HG02981 (cell line): Measurements from ENCODE around the gene MBOAT2.
A peak's percentile ranks its signal among the peaks of the same experiment; 100 is the strongest.

Experiments used
- ATAC-seq: cut with Tn5 transposase; IDR thresholded peaks from one replicate; pipeline ENCODE4 v1.9.1; 2021; ENCODE audit warnings: mild to moderate bottlenecking, moderate library complexity; ENCODE audit not compliant: unreplicated experiment

Gene MBOAT2

GRCh38 chr2:8862230-8862629 lies 141.3 kb downstream of the MBOAT2 start:
- no peak for ATAC-seq

- ATAC-seq: no peak
Measured at GRCh38 chr2:8861797-8862196, 141.7 kb downstream of the MBOAT2 start.

GRCh38 chr2:8860239-8860638 lies 143.2 kb downstream of the MBOAT2 start:
- peak; percentile 67 for ATAC-seq

- ATAC-seq: no peak
Measured at GRCh38 chr2:8858910-8859309, 144.6 kb downstream of the MBOAT2 start.

GRCh38 chr2:8858264-8858663 lies 145.2 kb downstream of the MBOAT2 start:
- no peak for ATAC-seq

- no peak for ATAC-seq
Measured at GRCh38 chr2:8857709-8858108, 145.8 kb downstream of the MBOAT2 start.

GRCh38 chr2:8856176-8856575 lies 147.3 kb downstream of the MBOAT2 start:
- no peak for ATAC-seq

- no peak for ATAC-seq
Measured at GRCh38 chr2:8855010-8855409, 148.5 kb downstream of the MBOAT2 start.

GRCh38 chr2:8853426-8853825 lies 150.1 kb downstream of the MBOAT2 start:
- no peak for ATAC-seq

- no peak for ATAC-seq
Measured at GRCh38 chr2:8851811-8852560, 151.5 kb downstream of the MBOAT2 start.

GRCh38 chr2:8850845-8851487 lies 152.5 kb downstream of the MBOAT2 start:
- ATAC-seq: no peak

- no peak for ATAC-seq
Measured at GRCh38 chr2:8849327-8849726, 154.2 kb downstream of the MBOAT2 start.

- ATAC-seq: no peak
Measured at GRCh38 chr2:8848328-8849100, 155.0 kb downstream of the MBOAT2 start.

GRCh38 chr2:8847400-8847799 lies 156.1 kb downstream of the MBOAT2 start:
- no peak for ATAC-seq

- no peak for ATAC-seq
Measured at GRCh38 chr2:8841932-8842331, 161.6 kb downstream of the MBOAT2 start.

GRCh38 chr2:8840475-8841091 lies 162.9 kb downstream of the MBOAT2 start:
- ATAC-seq: no peak

GRCh38 chr2:8839189-8839965 lies 164.1 kb downstream of the MBOAT2 start:
- ATAC-seq: no peak

GRCh38 chr2:8837795-8838140 lies 165.7 kb downstream of the MBOAT2 start:
- peak; percentile 9 for ATAC-seq

- ATAC-seq: peak; percentile 93
Measured at GRCh38 chr2:8836971-8837794, 166.3 kb downstream of the MBOAT2 start, which contains the start of gene KIDINS220. TSS of gene KIDINS220 (minus strand) at chr2:8837613. CDS start at chr2:8827093, 10,520 bp downstream.

GRCh38 chr2:8835279-8835678 lies 168.2 kb downstream of the MBOAT2 start:
- ATAC-seq: no peak
